GM23338 (cell line): ENCODE data around the gene OCA2. TPM values are rescaled to one million over a fixed set of nuclear protein-coding genes. Genes with fewer than 3 reads are reported as not detected.

Experiments
- ATAC-seq: fragments of 200-7000 bp; cut with Tn5 transposase; 3 replicates; pipeline ENCODE4 v1.9.1; 2020
- DNase-seq: peaks from one replicate; pipeline ENCODE4 v3.0.0-alpha.2; 2015; ENCODE audit warnings: low spot score
- H2AFZ ChIP-seq: fragments of 200-600 bp; sonication (generic); 2 replicates; pipeline ENCODE4 v1.8.0; 2016; ENCODE audit warnings: antibody characterized with exemption, mild to moderate bottlenecking, moderate library complexity
- H3F3A ChIP-seq: fragments of 200-600 bp; sonication (generic); replicated peaks from 2 replicates; pipeline ENCODE4 v1.8.0; 2017; ENCODE audit warnings: antibody characterized with exemption, mixed run types, low read depth
- H3K27ac ChIP-seq: fragments of 200-600 bp; sonication (generic); 2 replicates; pipeline ENCODE4 v1.6.1; 2016; ENCODE audit warnings: low read depth
- H3K27me3 ChIP-seq: fragments of 200-600 bp; sonication (generic); 2 replicates; pipeline ENCODE4 v1.8.0; 2016; ENCODE audit warnings: mild to moderate bottlenecking, mixed run types, moderate library complexity; ENCODE audit not compliant: insufficient read depth
- H3K36me3 ChIP-seq: fragments of 200-600 bp; sonication (generic); 2 replicates; pipeline ENCODE4 v1.8.0; 2016; ENCODE audit warnings: mild to moderate bottlenecking; ENCODE audit not compliant: insufficient read depth
- H3K4me1 ChIP-seq: fragments of 200-600 bp; sonication (generic); 2 replicates; pipeline ENCODE4 v1.8.0; 2016; ENCODE audit warnings: mild to moderate bottlenecking, moderate library complexity; ENCODE audit not compliant: insufficient read depth
- H3K4me2 ChIP-seq: fragments of 200-600 bp; sonication (generic); 2 replicates; pipeline ENCODE4 v1.7.1; 2017; ENCODE audit warnings: mixed run types
- H3K4me3 ChIP-seq: fragments of 200-600 bp; sonication (generic); 2 replicates; pipeline ENCODE4 v1.6.1; 2016; ENCODE audit warnings: mixed run types
- H3K79me2 ChIP-seq: fragments of 200-600 bp; sonication (generic); replicated peaks from 2 replicates; pipeline ENCODE4 v1.8.0; 2017; ENCODE audit warnings: mild to moderate bottlenecking; ENCODE audit not compliant: insufficient read depth
- H3K9me2 ChIP-seq: fragments of 200-600 bp; sonication (generic); 2 replicates; pipeline ENCODE4 v1.8.0; 2017; ENCODE audit not compliant: insufficient read depth
- H4K20me1 ChIP-seq: fragments of 200-600 bp; sonication (generic); replicated peaks from 2 replicates; pipeline ENCODE4 v1.8.0; 2017; ENCODE audit warnings: mild to moderate bottlenecking; ENCODE audit not compliant: insufficient read depth
- H3K27ac Mint-ChIP-seq: 2 replicates; pipeline ENCODE4 v1.8.0; 2020; ENCODE audit warnings: inconsistent platforms, mild to moderate bottlenecking, moderate library complexity, mixed read lengths
- H3K27me3 Mint-ChIP-seq: 3 replicates; pipeline ENCODE4 v1.8.0; 2022; ENCODE audit warnings: low read depth, mild to moderate bottlenecking, moderate library complexity, mixed read lengths, inconsistent platforms; ENCODE audit not compliant: insufficient read depth, poor library complexity
- H3K36me3 Mint-ChIP-seq: 3 replicates; pipeline ENCODE4 v1.8.0; 2021; ENCODE audit warnings: low read depth, mild to moderate bottlenecking, inconsistent platforms, moderate library complexity, mixed read lengths
- H3K4me1 Mint-ChIP-seq: 3 replicates; pipeline ENCODE4 v1.8.0; 2020; ENCODE audit warnings: mild to moderate bottlenecking, inconsistent platforms, mixed read lengths
- H3K4me3 Mint-ChIP-seq: 3 replicates; pipeline ENCODE4 v1.8.0; 2021; ENCODE audit warnings: moderate library complexity, mild to moderate bottlenecking, inconsistent platforms, mixed read lengths
- H3K9me3 Mint-ChIP-seq: 3 replicates; pipeline ENCODE4 v1.8.0; 2020; ENCODE audit warnings: moderate library complexity, mild to moderate bottlenecking, inconsistent platforms, mixed read lengths
- CREB1 ChIP-seq: fragments of 250-450 bp; sonication (Bioruptor Pico); IDR thresholded peaks from 2 replicates; pipeline ENCODE4 v1.5.0; 2020; ENCODE audit warnings: low read depth, mild to moderate bottlenecking, moderate library complexity
- CTCF ChIP-seq, 2 experiments: fragments of 200-600 bp in 1 of 2; sonication (generic) in 1 of 2; conservative IDR thresholded peaks; 2 replicates each; pipeline versions ENCODE4 v1.5.1 to v1.6.1; 2016 to 2017; ENCODE audit warnings: antibody characterized with exemption in 2 of 2, low read depth in 2 of 2, mild to moderate bottlenecking in 2 of 2, moderate library complexity in 1 of 2
- JUNB ChIP-seq: IDR thresholded peaks from one replicate; pipeline ENCODE4 v1.6.1; 2016; ENCODE audit warnings: antibody characterized with exemption; ENCODE audit not compliant: unreplicated experiment
- NANOG ChIP-seq: IDR thresholded peaks from 2 replicates; pipeline ENCODE4 v1.6.1; 2016; ENCODE audit warnings: antibody characterized with exemption, borderline replicate concordance
- POLR2AphosphoS5 ChIP-seq: IDR thresholded peaks from 2 replicates; pipeline ENCODE4 v1.6.1; 2016; ENCODE audit warnings: antibody characterized with exemption, low read depth
- ZNF114 ChIP-seq: fragments of 250-450 bp; sonication (Bioruptor Pico); IDR thresholded peaks from 2 replicates; pipeline ENCODE4 v1.5.0; 2020; ENCODE audit warnings: mild to moderate bottlenecking, moderate library complexity
- ZNF331 ChIP-seq: fragments of 250-450 bp; sonication (Bioruptor Pico); IDR thresholded peaks from 2 replicates; pipeline ENCODE4 v1.5.0; 2020; ENCODE audit warnings: low read depth, mild to moderate bottlenecking, moderate library complexity
- polyA plus RNA-seq: library from polyadenylated mRNA; unstranded; fragments of >200 nt; fragmentation: Nextera tagmentation; extraction: Ambion mirVana; gene quantifications from 2 replicates; pipeline ENCODE4 v1.2.1, GENCODE V29; 2016
- total RNA-seq: library from RNA; depleted of rRNA; stranded (reverse); fragments of >200 nt; shearing (Covaris generic); gene quantifications from 2 replicates; pipeline ENCODE4 v1.2.3, GENCODE V29; 2014
- TF ChIP-seq, protein P1 (sequence below): IDR thresholded peaks from one replicate; pipeline ENCODE4 v1.6.1; 2018; ENCODE audit warnings: antibody characterized with exemption; ENCODE audit not compliant: unreplicated experiment
- TF ChIP-seq, protein P2 (sequence below): IDR thresholded peaks from 2 replicates; pipeline ENCODE4 v1.6.1; 2016; ENCODE audit warnings: antibody characterized with exemption

Gene OCA2
- total and polyA plus RNA-seq, 2 experiments from 2014 or later, result 0.40 to 0.69 TPM

GRCh38 chr15:27989838-27990237 is 109.3 kb downstream of the OCA2 start (continued):
- TF ChIP-seq, protein P1, sequence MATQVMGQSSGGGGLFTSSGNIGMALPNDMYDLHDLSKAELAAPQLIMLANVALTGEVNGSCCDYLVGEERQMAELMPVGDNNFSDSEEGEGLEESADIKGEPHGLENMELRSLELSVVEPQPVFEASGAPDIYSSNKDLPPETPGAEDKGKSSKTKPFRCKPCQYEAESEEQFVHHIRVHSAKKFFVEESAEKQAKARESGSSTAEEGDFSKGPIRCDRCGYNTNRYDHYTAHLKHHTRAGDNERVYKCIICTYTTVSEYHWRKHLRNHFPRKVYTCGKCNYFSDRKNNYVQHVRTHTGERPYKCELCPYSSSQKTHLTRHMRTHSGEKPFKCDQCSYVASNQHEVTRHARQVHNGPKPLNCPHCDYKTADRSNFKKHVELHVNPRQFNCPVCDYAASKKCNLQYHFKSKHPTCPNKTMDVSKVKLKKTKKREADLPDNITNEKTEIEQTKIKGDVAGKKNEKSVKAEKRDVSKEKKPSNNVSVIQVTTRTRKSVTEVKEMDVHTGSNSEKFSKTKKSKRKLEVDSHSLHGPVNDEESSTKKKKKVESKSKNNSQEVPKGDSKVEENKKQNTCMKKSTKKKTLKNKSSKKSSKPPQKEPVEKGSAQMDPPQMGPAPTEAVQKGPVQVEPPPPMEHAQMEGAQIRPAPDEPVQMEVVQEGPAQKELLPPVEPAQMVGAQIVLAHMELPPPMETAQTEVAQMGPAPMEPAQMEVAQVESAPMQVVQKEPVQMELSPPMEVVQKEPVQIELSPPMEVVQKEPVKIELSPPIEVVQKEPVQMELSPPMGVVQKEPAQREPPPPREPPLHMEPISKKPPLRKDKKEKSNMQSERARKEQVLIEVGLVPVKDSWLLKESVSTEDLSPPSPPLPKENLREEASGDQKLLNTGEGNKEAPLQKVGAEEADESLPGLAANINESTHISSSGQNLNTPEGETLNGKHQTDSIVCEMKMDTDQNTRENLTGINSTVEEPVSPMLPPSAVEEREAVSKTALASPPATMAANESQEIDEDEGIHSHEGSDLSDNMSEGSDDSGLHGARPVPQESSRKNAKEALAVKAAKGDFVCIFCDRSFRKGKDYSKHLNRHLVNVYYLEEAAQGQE, result no peak
- TF ChIP-seq JUNB (no peak), ZNF331 (CRISPR knock-in tag) (no peak)

GRCh38 chr15:27989427-27989826 is 109.7 kb downstream of the OCA2 start:
- no peaks in the 10 kb centered on the region for H3K4me1 Mint-ChIP-seq
- ATAC-seq (peak; percentile 67), DNase-seq (peak; percentile 17)
- peak; percentile 29 to 39; a peak in 3 of 4 replicates for TF ChIP-seq CTCF (conservative IDR thresholded peaks at IDR 0.05; ENCODE audit: low read depth in 2 of 2)
- TF ChIP-seq, protein P2, sequence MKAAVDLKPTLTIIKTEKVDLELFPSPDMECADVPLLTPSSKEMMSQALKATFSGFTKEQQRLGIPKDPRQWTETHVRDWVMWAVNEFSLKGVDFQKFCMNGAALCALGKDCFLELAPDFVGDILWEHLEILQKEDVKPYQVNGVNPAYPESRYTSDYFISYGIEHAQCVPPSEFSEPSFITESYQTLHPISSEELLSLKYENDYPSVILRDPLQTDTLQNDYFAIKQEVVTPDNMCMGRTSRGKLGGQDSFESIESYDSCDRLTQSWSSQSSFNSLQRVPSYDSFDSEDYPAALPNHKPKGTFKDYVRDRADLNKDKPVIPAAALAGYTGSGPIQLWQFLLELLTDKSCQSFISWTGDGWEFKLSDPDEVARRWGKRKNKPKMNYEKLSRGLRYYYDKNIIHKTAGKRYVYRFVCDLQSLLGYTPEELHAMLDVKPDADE, result no peak
- no peaks in the 10 kb centered on the region for H3F3A ChIP-seq
- H3K27me3 ChIP-seq, result no peaks in the 10 kb centered on the region
- H3K79me2 ChIP-seq, result no peaks in the 10 kb centered on the region
- H3K9me3 Mint-ChIP-seq, result no peaks in the 10 kb centered on the region; the same call in 1 of the 3 replicates
- H4K20me1 ChIP-seq, result no peaks in the 10 kb centered on the region
- no peaks in the 10 kb centered on the region for H3K36me3 Mint-ChIP-seq
- H3K4me3 Mint-ChIP-seq, result no peak overlapping the region
- no peak overlapping the region for H3K4me3 ChIP-seq
- no peak overlapping the region for H3K27ac ChIP-seq
- H3K4me1 ChIP-seq, result no peaks in the 10 kb centered on the region
- peak overlapping the region; percentile 52; the same call in 1 of the 2 replicates for H2AFZ ChIP-seq
- no peaks in the 10 kb centered on the region for H3K9me2 ChIP-seq
- H3K27ac Mint-ChIP-seq, result peak overlapping the region; percentile 85; the same call in 1 of the 2 replicates
- H3K36me3 ChIP-seq, result no peaks in the 10 kb centered on the region
- H3K27me3 Mint-ChIP-seq, result peaks cover 1% of the 10 kb centered on the region
- no peak overlapping the region for H3K4me2 ChIP-seq

GRCh38 chr15:27985099-27985498 is 114.0 kb downstream of the OCA2 start:
- no peak overlapping the region for H3K4me3 Mint-ChIP-seq
- no peaks in the 10 kb centered on the region for H3K9me3 Mint-ChIP-seq
- no peak overlapping the region for H3K4me3 ChIP-seq
- H4K20me1 ChIP-seq, result no peaks in the 10 kb centered on the region
- no peak overlapping the region; the same call in 1 of the 2 replicates for H2AFZ ChIP-seq
- H3K27me3 ChIP-seq, result no peaks in the 10 kb centered on the region
- no peaks in the 10 kb centered on the region for H3K36me3 Mint-ChIP-seq
- H3K9me2 ChIP-seq, result 0 out of 2 replicates have a peak, but pooled peaks cover 4% of the 10 kb centered on the region
- no peak for DNase-seq
- H3K79me2 ChIP-seq, result no peaks in the 10 kb centered on the region
- H3F3A ChIP-seq, result no peaks in the 10 kb centered on the region
- no peak overlapping the region for H3K27ac ChIP-seq
- H3K4me1 ChIP-seq, result no peaks in the 10 kb centered on the region
- TF ChIP-seq, protein P1, result no peak
- TF ChIP-seq POLR2AphosphoS5 (no peak), CTCF (conservative IDR thresholded peaks at IDR 0.05; ENCODE audit: low read depth in 2 of 2) (no peak), NANOG (no peak), CREB1 (CRISPR knock-in tag) (no peak), ZNF114 (CRISPR knock-in tag) (no peak)
- H3K27me3 Mint-ChIP-seq, result peaks cover under 1% of the 10 kb centered on the region
- H3K36me3 ChIP-seq, result no peaks in the 10 kb centered on the region
- no peaks in the 10 kb centered on the region for H3K4me1 Mint-ChIP-seq
- no peak for ATAC-seq
- no peak overlapping the region for H3K27ac Mint-ChIP-seq
- no peak overlapping the region for H3K4me2 ChIP-seq
